Measurements from ENCODE around the gene MAP2K7.

MAP2K7 gene

GRCh38 chr19:7883105-7883504, 20.6 kb upstream of the MAP2K7 start:
- Histone ChIP-seq H3K36me3 (ENCODE audit: control insufficient read depth in 1 of 2, insufficient read depth in 2 of 2, low read depth in 1 of 2, low read length in 2 of 2) (peaks cover 0 to 4% of the 10 kb centered on the region in 2 experiments), H2AFZ (ENCODE audit: low read depth, low read length) (no peak overlapping the region), H3K4me2 (ENCODE audit: low read length, poor library complexity, severe bottlenecking) (no peak overlapping the region), H3K79me1 (replicated peaks; ENCODE audit: low read length, poor library complexity, severe bottlenecking) (peaks cover 1% of the 10 kb centered on the region), H3K18ac (ENCODE audit: low read depth in 1 of 2, low read length in 2 of 2) (no peak overlapping the region), H3K4ac (ENCODE audit: low read depth in 1 of 2, low read length in 2 of 2) (no peak overlapping the region), H3K27me3 (ENCODE audit: control insufficient read depth in 1 of 2, insufficient read depth in 1 of 2, low read length in 2 of 2) (peaks cover 5% of the 10 kb centered on the region in 2 experiments), H2AK5ac (ENCODE audit: low read length, severe bottlenecking) (no peak overlapping the region), H2BK120ac (ENCODE audit: low read depth, low read length) (no peak overlapping the region), H3K4me1 (ENCODE audit: control insufficient read depth, insufficient read depth, low read depth, low read length) (peaks cover 5% of the 10 kb centered on the region), H3K9ac (ENCODE audit: low read length) (no peak overlapping the region), H3K27ac (ENCODE audit: low read length, poor library complexity, severe bottlenecking) (no peak overlapping the region), H3K14ac (ENCODE audit: low read length in 2 of 2) (no peak overlapping the region), H3K4me3 (ENCODE audit: insufficient read depth in 1 of 2, low read depth in 1 of 2, low read length in 2 of 2) (no peak overlapping the region), H2BK15ac (ENCODE audit: low read depth, poor library complexity, severe bottlenecking) (no peak overlapping the region), H3K23ac (ENCODE audit: low read length in 2 of 2) (no peak overlapping the region), H4K8ac (ENCODE audit: low read length) (no peak overlapping the region), H2BK5ac (ENCODE audit: low read depth, low read length, poor library complexity, severe bottlenecking) (no peak overlapping the region), H4K91ac (ENCODE audit: low read length) (no peak overlapping the region), H3K9me3 (ENCODE audit: control insufficient read depth, low read length) (no peaks in the 10 kb centered on the region), H2BK12ac (ENCODE audit: low read length in 2 of 2) (no peak overlapping the region)
- 97% methylated on average over 2 of the region's 4 CpGs for WGBS
- no peak for DNase-seq

- DNase-seq = peak; percentile 69
- no peak overlapping the region for H2BK12ac ChIP-seq (ENCODE audit: low read length in 2 of 2)
- H2AK5ac ChIP-seq (ENCODE audit: low read length, severe bottlenecking) = no peak overlapping the region
- H3K4me2 ChIP-seq (ENCODE audit: low read length, poor library complexity, severe bottlenecking) = no peak overlapping the region
- no peak overlapping the region for H3K27ac ChIP-seq (ENCODE audit: low read length, poor library complexity, severe bottlenecking)
- H3K4me3 ChIP-seq (ENCODE audit: insufficient read depth in 1 of 2, low read depth in 1 of 2, low read length in 2 of 2) = no peak overlapping the region
- no peak overlapping the region for H2BK120ac ChIP-seq (ENCODE audit: low read depth, low read length)
- H3K18ac ChIP-seq (ENCODE audit: low read depth in 1 of 2, low read length in 2 of 2) = no peak overlapping the region
- H2AFZ ChIP-seq (ENCODE audit: low read depth, low read length) = no peak overlapping the region
- H3K79me1 ChIP-seq (replicated peaks; ENCODE audit: low read length, poor library complexity, severe bottlenecking) = peaks cover 8% of the 10 kb centered on the region
- H3K9ac ChIP-seq (ENCODE audit: low read length) = no peak overlapping the region
- no peaks in the 10 kb centered on the region for H3K9me3 ChIP-seq (ENCODE audit: control insufficient read depth, low read length)
- H3K14ac ChIP-seq (ENCODE audit: low read length in 2 of 2) = no peak overlapping the region
- H4K8ac ChIP-seq (ENCODE audit: low read length) = no peak overlapping the region
- WGBS = 86% methylated on average over 1 of the region's 2 CpGs
- H3K4ac ChIP-seq (ENCODE audit: low read depth in 1 of 2, low read length in 2 of 2) = no peak overlapping the region
- peaks cover 0 to 4% of the 10 kb centered on the region in 2 experiments for H3K36me3 ChIP-seq (ENCODE audit: control insufficient read depth in 1 of 2, insufficient read depth in 2 of 2, low read depth in 1 of 2, low read length in 2 of 2)
- no peak overlapping the region for H2BK5ac ChIP-seq (ENCODE audit: low read depth, low read length, poor library complexity, severe bottlenecking)
- H3K27me3 ChIP-seq (ENCODE audit: control insufficient read depth in 1 of 2, insufficient read depth in 1 of 2, low read length in 2 of 2) = peaks cover 5% of the 10 kb centered on the region in 2 experiments
- H3K4me1 ChIP-seq (ENCODE audit: control insufficient read depth, insufficient read depth, low read depth, low read length) = peaks cover 13% of the 10 kb centered on the region
- H4K91ac ChIP-seq (ENCODE audit: low read length) = no peak overlapping the region
- no peak overlapping the region for H3K23ac ChIP-seq (ENCODE audit: low read length in 2 of 2)
- H2BK15ac ChIP-seq (ENCODE audit: low read depth, poor library complexity, severe bottlenecking) = no peak overlapping the region
Measured at GRCh38 chr19:7883796-7884570, 19.7 kb upstream of the MAP2K7 start.

- Histone ChIP-seq H2AK5ac (ENCODE audit: low read length, severe bottlenecking) (no peak overlapping the region), H3K4ac (ENCODE audit: low read depth in 1 of 2, low read length in 2 of 2) (no peak overlapping the region), H2BK15ac (ENCODE audit: low read depth, poor library complexity, severe bottlenecking) (no peak overlapping the region), H3K18ac (ENCODE audit: low read depth in 1 of 2, low read length in 2 of 2) (no peak overlapping the region), H3K23ac (ENCODE audit: low read length in 2 of 2) (no peak overlapping the region), H3K4me3 (ENCODE audit: insufficient read depth in 1 of 2, low read depth in 1 of 2, low read length in 2 of 2) (no peak overlapping the region), H3K9ac (ENCODE audit: low read length) (no peak overlapping the region), H3K14ac (ENCODE audit: low read length in 2 of 2) (no peak overlapping the region), H4K8ac (ENCODE audit: low read length) (no peak overlapping the region), H2BK120ac (ENCODE audit: low read depth, low read length) (no peak overlapping the region), H2BK5ac (ENCODE audit: low read depth, low read length, poor library complexity, severe bottlenecking) (no peak overlapping the region), H2AFZ (ENCODE audit: low read depth, low read length) (no peak overlapping the region), H4K91ac (ENCODE audit: low read length) (no peak overlapping the region), H3K27ac (ENCODE audit: low read length, poor library complexity, severe bottlenecking) (no peak overlapping the region), H3K9me3 (ENCODE audit: control insufficient read depth, low read length) (no peaks in the 10 kb centered on the region), H3K4me2 (ENCODE audit: low read length, poor library complexity, severe bottlenecking) (no peak overlapping the region), H3K4me1 (ENCODE audit: control insufficient read depth, insufficient read depth, low read depth, low read length) (peaks cover 13% of the 10 kb centered on the region), H3K36me3 (ENCODE audit: control insufficient read depth in 1 of 2, insufficient read depth in 2 of 2, low read depth in 1 of 2, low read length in 2 of 2) (no peaks in the 10 kb centered on the region), H3K27me3 (ENCODE audit: control insufficient read depth in 1 of 2, insufficient read depth in 1 of 2, low read length in 2 of 2) (peaks cover 5% of the 10 kb centered on the region in 2 experiments), H3K79me1 (replicated peaks; ENCODE audit: low read length, poor library complexity, severe bottlenecking) (peaks cover 9% of the 10 kb centered on the region), H2BK12ac (ENCODE audit: low read length in 2 of 2) (no peak overlapping the region)
- no peak for DNase-seq
- 93% methylated on average over 5 of the region's 8 CpGs for WGBS
Measured at GRCh38 chr19:7885818-7886217, 17.9 kb upstream of the MAP2K7 start.

GRCh38 chr19:7887408-7888144, 16.1 kb upstream of the MAP2K7 start:
- Histone ChIP-seq H3K79me1 (replicated peaks; ENCODE audit: low read length, poor library complexity, severe bottlenecking) (peaks cover 18% of the 10 kb centered on the region), H3K4ac (ENCODE audit: low read depth in 1 of 2, low read length in 2 of 2) (peak overlapping the region in 1 of 2 experiments; percentile 71), H3K27ac (ENCODE audit: low read length, poor library complexity, severe bottlenecking) (no peak overlapping the region), H3K23ac (ENCODE audit: low read length in 2 of 2) (no peak overlapping the region), H3K4me2 (ENCODE audit: low read length, poor library complexity, severe bottlenecking) (peak overlapping the region; percentile 76), H3K4me1 (ENCODE audit: control insufficient read depth, insufficient read depth, low read depth, low read length) (peaks cover 23% of the 10 kb centered on the region), H4K91ac (ENCODE audit: low read length) (peak overlapping the region; percentile 9), H2BK15ac (ENCODE audit: low read depth, poor library complexity, severe bottlenecking) (no peak overlapping the region), H3K9ac (ENCODE audit: low read length) (no peak overlapping the region), H3K4me3 (ENCODE audit: insufficient read depth in 1 of 2, low read depth in 1 of 2, low read length in 2 of 2) (peak overlapping the region in 1 of 2 experiments; percentile 89), H2AK5ac (ENCODE audit: low read length, severe bottlenecking) (no peak overlapping the region), H4K8ac (ENCODE audit: low read length) (peak overlapping the region; percentile 38), H3K14ac (ENCODE audit: low read length in 2 of 2) (no peak overlapping the region), H3K27me3 (ENCODE audit: control insufficient read depth in 1 of 2, insufficient read depth in 1 of 2, low read length in 2 of 2) (peaks cover 0 to 5% of the 10 kb centered on the region in 2 experiments), H3K36me3 (ENCODE audit: control insufficient read depth in 1 of 2, insufficient read depth in 2 of 2, low read depth in 1 of 2, low read length in 2 of 2) (no peaks in the 10 kb centered on the region), H3K18ac (ENCODE audit: low read depth in 1 of 2, low read length in 2 of 2) (no peak overlapping the region), H2BK12ac (ENCODE audit: low read length in 2 of 2) (peak overlapping the region in 1 of 2 experiments; percentile 35), H2AFZ (ENCODE audit: low read depth, low read length) (no peak overlapping the region), H3K9me3 (ENCODE audit: control insufficient read depth, low read length) (no peaks in the 10 kb centered on the region), H2BK120ac (ENCODE audit: low read depth, low read length) (peak overlapping the region; percentile 82), H2BK5ac (ENCODE audit: low read depth, low read length, poor library complexity, severe bottlenecking) (no peak overlapping the region)
- 87% methylated on average over 14 of the region's 16 CpGs for WGBS
- DNase-seq = no peak
